Nephron (organoid): ENCODE results near the gene SUPT6H.
A peak's percentile ranks its signal among the peaks of the same experiment; 100 is the strongest.
"Not testable (repeated sequence)": the region's sequence is repeated elsewhere in the genome, so short reads cannot be mapped to it uniquely, and the experiment has no call there.

Experiments
- H3K27ac Mint-ChIP-seq, 3 experiments: 2 replicates each; pipeline ENCODE4 v1.8.0; 2020; ENCODE audit warnings: mixed read lengths in 3 of 3, mild to moderate bottlenecking in 2 of 3, moderate library complexity in 1 of 3
- H3K27me3 Mint-ChIP-seq: 2 replicates; pipeline ENCODE4 v1.8.0; 2021; ENCODE audit warnings: low read depth, mild to moderate bottlenecking, moderate library complexity, mixed read lengths
- H3K36me3 Mint-ChIP-seq: 2 replicates; pipeline ENCODE4 v1.8.0; 2020; ENCODE audit warnings: low read depth, mixed read lengths
- H3K4me1 Mint-ChIP-seq: 2 replicates; pipeline ENCODE4 v1.8.0; 2020; ENCODE audit warnings: mixed read lengths
- H3K4me3 Mint-ChIP-seq, 3 experiments: 2 replicates each; pipeline ENCODE4 v1.8.0; 2020; ENCODE audit warnings: mild to moderate bottlenecking in 3 of 3, mixed read lengths in 3 of 3, moderate library complexity in 2 of 3
- H3K9me3 Mint-ChIP-seq: 2 replicates; pipeline ENCODE4 v1.8.0; 2020; ENCODE audit warnings: mixed read lengths
- CTCF ChIP-seq, 3 experiments: fragments of 200-600 bp; sonication (generic); IDR thresholded peaks; one replicate each; pipeline ENCODE4 v1.5.0; 2021; ENCODE audit warnings: antibody characterized with exemption in 3 of 3; ENCODE audit not compliant: unreplicated experiment in 3 of 3

Gene SUPT6H

DNA sequence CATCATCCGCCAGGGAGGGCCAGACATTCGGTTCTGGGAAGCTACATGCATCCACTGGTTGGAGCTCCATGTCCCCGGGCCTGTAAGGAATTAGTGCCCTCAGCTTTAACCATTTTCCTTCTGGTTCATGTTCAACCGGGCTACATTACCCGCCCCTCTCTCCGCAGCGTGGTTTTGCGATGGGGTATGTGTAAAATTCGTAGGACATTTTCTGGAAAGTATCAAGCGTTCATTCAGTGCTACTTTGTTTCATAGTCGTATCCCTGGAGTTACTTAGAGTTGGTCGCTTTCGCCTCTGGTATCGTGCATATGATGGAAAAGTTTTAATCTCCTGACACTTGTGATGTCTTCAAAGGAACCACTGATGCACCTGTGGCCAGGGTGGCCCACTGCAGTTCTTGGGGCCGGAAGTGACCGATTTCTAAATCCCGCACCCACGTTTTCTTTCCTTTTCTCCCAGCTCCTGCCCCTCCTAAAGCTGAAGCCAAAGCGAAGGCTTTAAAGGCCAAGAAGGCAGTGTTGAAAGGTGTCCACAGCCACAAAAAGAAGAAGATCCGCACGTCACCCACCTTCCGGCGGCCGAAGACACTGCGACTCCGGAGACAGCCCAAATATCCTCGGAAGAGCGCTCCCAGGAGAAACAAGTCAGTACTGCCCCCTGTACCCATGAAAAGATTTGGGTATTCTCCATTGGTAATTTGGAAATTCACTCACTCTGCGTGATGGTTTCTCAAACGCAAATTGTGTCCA is 58.4 kb downstream of the SUPT6H start:
- peaks cover 70% of the 10 kb centered on the region for H3K4me1 Mint-ChIP-seq
- TF ChIP-seq CTCF (IDR thresholded peaks at IDR 0.05; ENCODE audit: unreplicated experiment in 3 of 3) = no peak
- H3K27me3 Mint-ChIP-seq = no peaks in the 10 kb centered on the region
- H3K4me3 Mint-ChIP-seq = peak overlapping the region; percentile 95 to 100 (median 98)
- H3K9me3 Mint-ChIP-seq = no peaks in the 10 kb centered on the region
- peak overlapping the region; percentile 99 to 100 (median 99) for H3K27ac Mint-ChIP-seq
- peaks cover 56% of the 10 kb centered on the region for H3K36me3 Mint-ChIP-seq

GRCh38 chr17:28720997-28721329 is 59.0 kb downstream of the SUPT6H start:
- Mint-ChIP-seq H3K36me3 (peaks cover 53% of the 10 kb centered on the region), H3K4me3 (peak overlapping the region; percentile 95 to 100 (median 98)), H3K4me1 (peaks cover 67% of the 10 kb centered on the region), H3K27ac (peak overlapping the region; percentile 99 to 100 (median 99))
- H3K27me3 Mint-ChIP-seq, H3K9me3 Mint-ChIP-seq: not testable (repeated sequence)

GRCh38 chr17:28722417-28723158 is 60.6 kb downstream of the SUPT6H start:
- Mint-ChIP-seq H3K27ac (no peak overlapping the region), H3K4me1 (peaks cover 61% of the 10 kb centered on the region), H3K9me3 (no peaks in the 10 kb centered on the region), H3K27me3 (no peaks in the 10 kb centered on the region), H3K4me3 (peak overlapping the region; percentile 61 to 100 (median 95)), H3K36me3 (peaks cover 51% of the 10 kb centered on the region)
- TF ChIP-seq CTCF (IDR thresholded peaks at IDR 0.05; ENCODE audit: unreplicated experiment in 3 of 3) = no peak

GRCh38 chr17:28723159-28723835 is 61.3 kb downstream of the SUPT6H start:
- TF ChIP-seq CTCF (IDR thresholded peaks at IDR 0.05; ENCODE audit: unreplicated experiment in 3 of 3) = no peak
- H3K4me1 Mint-ChIP-seq = peaks cover 57% of the 10 kb centered on the region
- H3K9me3 Mint-ChIP-seq = no peaks in the 10 kb centered on the region
- H3K27me3 Mint-ChIP-seq = no peaks in the 10 kb centered on the region
- peak overlapping the region; percentile 74 to 86 (median 81) for H3K4me3 Mint-ChIP-seq
- peaks cover 51% of the 10 kb centered on the region for H3K36me3 Mint-ChIP-seq
- H3K27ac Mint-ChIP-seq = peak overlapping the region; percentile 27 to 38 (median 34)

DNA sequence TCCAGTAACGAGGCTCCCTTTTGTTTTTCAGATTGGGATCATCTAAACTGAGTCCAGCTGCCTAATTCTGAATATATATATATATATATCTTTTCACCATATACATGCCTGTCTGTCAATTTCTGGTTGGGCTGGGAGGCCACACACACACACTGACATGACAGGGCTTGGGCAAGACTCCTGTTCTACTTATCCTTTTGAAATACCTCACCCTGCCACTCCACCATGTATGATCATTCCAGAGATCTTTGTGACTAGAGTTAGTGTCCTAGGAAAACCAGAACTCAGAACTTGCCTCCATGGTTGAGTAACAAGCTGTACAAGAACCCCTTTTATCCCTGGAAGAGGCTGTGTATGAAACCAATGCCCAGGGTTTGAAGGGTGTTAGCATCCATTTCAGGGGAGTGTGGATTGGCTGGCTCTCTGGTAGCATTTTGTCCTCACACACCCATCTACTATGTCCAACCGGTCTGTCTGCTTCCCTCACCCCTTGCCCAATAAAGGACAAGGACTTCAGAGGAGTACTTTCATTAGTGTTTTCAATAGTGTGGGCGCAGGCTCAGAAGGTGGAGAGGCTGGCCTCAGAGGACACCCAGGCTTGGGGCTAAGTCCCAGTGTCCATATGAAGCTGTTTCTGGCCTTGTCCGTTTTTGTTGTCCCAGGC is 62.0 kb downstream of the SUPT6H start:
- not testable (repeated sequence) for H3K27me3 Mint-ChIP-seq, H3K9me3 Mint-ChIP-seq
- Mint-ChIP-seq H3K36me3 (peaks cover 51% of the 10 kb centered on the region), H3K4me1 (peaks cover 55% of the 10 kb centered on the region), H3K4me3 (peak overlapping the region; percentile 85 to 92 (median 86)), H3K27ac (peak overlapping the region; percentile 70 to 95 (median 88))

DNA sequence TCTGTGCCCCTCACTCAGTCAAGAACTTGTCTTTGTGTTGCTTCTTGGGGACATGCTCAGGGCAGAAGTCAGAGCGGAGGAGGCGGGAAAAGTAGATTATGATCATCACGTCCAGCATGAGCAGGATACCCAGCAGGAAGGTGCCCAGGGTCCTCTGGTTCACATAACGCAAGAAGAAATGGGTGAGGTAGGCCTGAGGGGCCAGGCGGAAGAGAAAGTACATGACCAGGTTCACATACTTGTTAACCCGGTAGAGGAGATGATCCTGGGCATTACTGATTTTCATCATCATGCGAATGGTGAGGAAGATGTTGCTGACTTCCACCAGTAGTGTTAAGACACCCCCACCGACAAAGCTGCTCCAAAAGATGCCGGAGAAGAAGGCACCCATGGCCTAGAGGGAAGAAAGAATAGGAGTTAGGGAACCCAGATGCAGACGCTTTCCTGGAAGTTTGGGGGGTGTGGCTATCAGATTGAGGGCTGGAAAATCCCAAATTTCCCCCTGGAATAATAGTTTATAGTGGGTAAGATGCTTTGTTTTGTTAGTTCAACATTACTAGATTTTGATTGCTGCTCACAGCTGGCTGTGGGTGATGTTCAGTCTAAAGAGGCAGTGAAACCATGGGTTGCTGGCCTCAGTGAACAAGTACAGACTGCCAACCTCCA is 62.6 kb downstream of the SUPT6H start:
- H3K36me3 Mint-ChIP-seq = peaks cover 50% of the 10 kb centered on the region
- H3K27ac Mint-ChIP-seq = peak overlapping the region; percentile 70 to 95 (median 88)
- no peaks in the 10 kb centered on the region for H3K27me3 Mint-ChIP-seq
- TF ChIP-seq CTCF (IDR thresholded peaks at IDR 0.05; ENCODE audit: unreplicated experiment in 3 of 3) = no peak
- H3K4me1 Mint-ChIP-seq = peaks cover 51% of the 10 kb centered on the region
- peak overlapping the region; percentile 85 to 92 (median 86) for H3K4me3 Mint-ChIP-seq
- H3K9me3 Mint-ChIP-seq = no peaks in the 10 kb centered on the region
